Lower leg skin (tissue), 4 donors: ENCODE results near the gene ZNF394. TPM values are rescaled to one million over a fixed set of nuclear protein-coding genes. Genes with fewer than 3 reads are reported as not detected.

ENCODE experiments used
- DNase-seq, 2 donors: peaks; one replicate each; pipeline ENCODE4 v3.0.0-alpha.2; 2019; ENCODE audit warnings: low spot score in 2 of 2
- H3K4me3 ChIP-seq: fragments of 200-600 bp; sonication (generic); 2 replicates; pipeline ENCODE4 v1.5.1; 2017; ENCODE audit warnings: mild to moderate bottlenecking, low read depth; ENCODE audit not compliant: poor library complexity, severe bottlenecking
- POLR2A ChIP-seq, 2 donors: fragments of 450-650 bp; IDR thresholded peaks; one replicate each; pipeline ENCODE4 v1.6.1; 2016 to 2017; ENCODE audit warnings: antibody characterized with exemption in 2 of 2, mild to moderate bottlenecking in 1 of 2, moderate library complexity in 1 of 2
- WGBS, 2 donors: methylation state at CpG; one replicate each; pipeline ENCODE4 v1.1.5; 2018; 5-methylcytosine and 5-hydroxymethylcytosine counted together
- intact Hi-C: fragments of 100-400 bp; cut with DNase I; formaldehyde crosslinking; loops from one replicate; pipeline ENCODE4 v1.15.0; 2023; ENCODE audit warnings: low total_unique reads
- total RNA-seq, 4 donors: library from RNA; depleted of rRNA; stranded (reverse); fragments of >200 nt; gene quantifications; one replicate each; pipeline ENCODE4 v1.1.0, GENCODE V29; 2016
- TF ChIP-seq, protein P1 (sequence below), 3 donors: fragments of 450-650 bp; IDR thresholded peaks; one replicate each; pipeline ENCODE4 v1.5.1; 2016; ENCODE audit warnings: antibody characterized with exemption in 3 of 3, mild to moderate bottlenecking in 3 of 3, moderate library complexity in 2 of 3

Gene ZNF394
- total RNA-seq, 4 donors from 2014 or later: 26.2 to 55.0 (median 40.5) TPM

DNA sequence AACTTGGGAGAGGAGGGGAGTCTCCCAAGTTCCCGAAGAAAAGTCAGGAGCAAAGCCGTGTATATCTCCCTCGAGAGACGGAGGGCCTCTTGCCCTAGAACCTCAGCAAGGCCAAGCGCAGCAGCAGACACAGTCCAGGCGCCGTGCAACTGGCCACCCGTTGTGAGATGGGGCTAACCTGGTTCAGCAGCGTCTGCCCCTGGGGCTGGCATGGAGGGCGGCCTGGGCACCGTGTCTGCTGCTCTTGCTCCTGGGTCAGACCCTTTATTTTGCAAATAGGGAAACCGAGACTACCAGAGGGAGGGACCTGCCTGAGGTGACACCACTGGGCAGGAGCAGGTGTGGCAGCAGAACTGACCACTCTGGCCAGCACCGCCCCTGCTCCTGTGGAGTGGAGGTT, 47.5 kb downstream of the ZNF394 start:
- no peak for DNase-seq
- no peak overlapping the region for H3K4me3 ChIP-seq
- WGBS, 2 donors: 84 to 90% methylated on average over 11 to 13 of the region's 13 CpGs
- intact Hi-C loops: no loop called here
- TF ChIP-seq, protein P1, sequence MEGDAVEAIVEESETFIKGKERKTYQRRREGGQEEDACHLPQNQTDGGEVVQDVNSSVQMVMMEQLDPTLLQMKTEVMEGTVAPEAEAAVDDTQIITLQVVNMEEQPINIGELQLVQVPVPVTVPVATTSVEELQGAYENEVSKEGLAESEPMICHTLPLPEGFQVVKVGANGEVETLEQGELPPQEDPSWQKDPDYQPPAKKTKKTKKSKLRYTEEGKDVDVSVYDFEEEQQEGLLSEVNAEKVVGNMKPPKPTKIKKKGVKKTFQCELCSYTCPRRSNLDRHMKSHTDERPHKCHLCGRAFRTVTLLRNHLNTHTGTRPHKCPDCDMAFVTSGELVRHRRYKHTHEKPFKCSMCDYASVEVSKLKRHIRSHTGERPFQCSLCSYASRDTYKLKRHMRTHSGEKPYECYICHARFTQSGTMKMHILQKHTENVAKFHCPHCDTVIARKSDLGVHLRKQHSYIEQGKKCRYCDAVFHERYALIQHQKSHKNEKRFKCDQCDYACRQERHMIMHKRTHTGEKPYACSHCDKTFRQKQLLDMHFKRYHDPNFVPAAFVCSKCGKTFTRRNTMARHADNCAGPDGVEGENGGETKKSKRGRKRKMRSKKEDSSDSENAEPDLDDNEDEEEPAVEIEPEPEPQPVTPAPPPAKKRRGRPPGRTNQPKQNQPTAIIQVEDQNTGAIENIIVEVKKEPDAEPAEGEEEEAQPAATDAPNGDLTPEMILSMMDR (IDR thresholded peaks at IDR 0.05): no peak
- no peak for TF ChIP-seq POLR2A (IDR thresholded peaks at IDR 0.05)

- intact Hi-C loops: no loop called here
- no peak overlapping the region for H3K4me3 ChIP-seq
- WGBS, 2 donors: 59 to 62% methylated on average over 8 of the region's 8 CpGs
- no peak for DNase-seq
- no peak for TF ChIP-seq POLR2A (IDR thresholded peaks at IDR 0.05)
- TF ChIP-seq, protein P1 (IDR thresholded peaks at IDR 0.05): no peak
These were observed 48.1 kb downstream of the ZNF394 start for GRCh38 chr7:99451936-99452335.

GRCh38 chr7:99449326-99449725, 50.8 kb downstream of the ZNF394 start:
- intact Hi-C loops: no loop called here
- H3K4me3 ChIP-seq: no peak overlapping the region
- 92% methylated on average over 3 to 5 of the region's 5 CpGs for WGBS, 2 donors
- DNase-seq: no peak
- TF ChIP-seq, protein P1 (IDR thresholded peaks at IDR 0.05): no peak
- no peak for TF ChIP-seq POLR2A (IDR thresholded peaks at IDR 0.05)

GRCh38 chr7:99448855-99449254, 51.2 kb downstream of the ZNF394 start:
- WGBS, 2 donors: 89 to 92% methylated on average over 10 of the region's 10 CpGs
- no peak overlapping the region for H3K4me3 ChIP-seq
- no peak for TF ChIP-seq POLR2A (IDR thresholded peaks at IDR 0.05)
- TF ChIP-seq, protein P1 (IDR thresholded peaks at IDR 0.05): no peak
- DNase-seq: no peak
- intact Hi-C loops: no loop called here

DNA sequence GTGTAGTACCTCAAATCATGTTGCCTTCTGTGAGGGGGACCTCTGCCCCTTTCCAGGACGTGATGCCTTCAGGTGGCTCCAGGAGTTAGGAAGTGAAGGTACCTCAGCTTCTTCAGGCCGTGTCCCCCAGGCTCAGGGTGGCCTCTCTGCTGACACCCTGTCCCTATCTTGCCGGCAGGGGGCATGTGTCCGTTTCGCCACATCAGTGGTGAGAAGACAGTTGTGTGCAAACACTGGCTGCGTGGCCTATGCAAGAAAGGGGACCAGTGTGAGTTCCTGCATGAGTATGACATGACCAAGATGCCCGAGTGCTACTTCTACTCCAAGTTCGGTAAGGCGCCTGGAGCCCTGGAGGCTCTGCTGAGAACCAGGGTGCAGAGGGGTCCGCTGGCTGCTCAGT, 52.1 kb downstream of the ZNF394 start:
- TF ChIP-seq, protein P1 (IDR thresholded peaks at IDR 0.05): no peak
- no peak for TF ChIP-seq POLR2A (IDR thresholded peaks at IDR 0.05)
- DNase-seq: no peak
- no peak overlapping the region for H3K4me3 ChIP-seq
- intact Hi-C loops: no loop called here
- 93 to 96% methylated on average over 10 of the region's 10 CpGs for WGBS, 2 donors

GRCh38 chr7:99446096-99446495, 54.0 kb downstream of the ZNF394 start:
- 87 to 92% methylated on average over 4 of the region's 4 CpGs for WGBS, 2 donors
- DNase-seq: no peak
- TF ChIP-seq POLR2A (IDR thresholded peaks at IDR 0.05): no peak
- TF ChIP-seq, protein P1 (IDR thresholded peaks at IDR 0.05): no peak
- intact Hi-C loops: no loop called here
- no peak overlapping the region for H3K4me3 ChIP-seq
